H1 (cell line): Measurements from ENCODE around the gene FLT1. TPM values are rescaled to one million over a fixed set of nuclear protein-coding genes. Genes with fewer than 3 reads are reported as not detected.

ENCODE experiments used
- CTCF ChIA-PET: fragments of 300-600 bp; sonication (Branson Sonifier 250); formaldehyde crosslinking; loops from one replicate; lab custom pipeline; 2021; ENCODE audit not compliant: partially characterized antibody; lab: Charles Lee
- POLR2A ChIA-PET: fragments of 300-600 bp; sonication (Branson Sonifier 250); formaldehyde crosslinking; loops from one replicate; lab custom pipeline; 2021; ENCODE audit warnings: inconsistent platforms; ENCODE audit not compliant: partially characterized antibody; lab: Charles Lee
- DNase-seq, 2 experiments: peaks; one replicate each; pipeline versions ENCODE4 v3.0.0 to v3.0.0-alpha.2; 2010 to 2022; ENCODE audit warnings: low spot score in 2 of 2, low read depth in 1 of 2, mixed read lengths in 1 of 2
- FAIRE-seq: peaks from 2 replicates; lab custom pipeline; 2011; peaks lifted over from hg19 to GRCh38; lab: Jason Lieb, UNC
- H2AFZ ChIP-seq: 2 replicates; pipeline ENCODE4 v1.8.1; 2012; ENCODE audit warnings: low read length, inconsistent platforms
- H2AK5ac ChIP-seq: 2 replicates; pipeline ENCODE4 v1.6.1; 2013; ENCODE audit warnings: low read depth, low read length
- H2BK120ac ChIP-seq: replicated peaks from 2 replicates; pipeline ENCODE3; 2013; ENCODE audit warnings: low read depth, low read length, inconsistent platforms
- H2BK12ac ChIP-seq: 2 replicates; pipeline ENCODE4 v1.6.1; 2013; ENCODE audit warnings: low read depth, low read length
- H2BK15ac ChIP-seq: 2 replicates; pipeline ENCODE4 v1.6.1; 2013; ENCODE audit warnings: low read length
- H2BK20ac ChIP-seq: 2 replicates; pipeline ENCODE4 v1.6.1; 2013; ENCODE audit warnings: low read length
- H2BK5ac ChIP-seq: 2 replicates; pipeline ENCODE4 v1.6.1; 2013; ENCODE audit warnings: low read depth, low read length
- H3K14ac ChIP-seq: 2 replicates; pipeline ENCODE4 v1.6.1; 2013; ENCODE audit warnings: inconsistent platforms; ENCODE audit not compliant: insufficient read length
- H3K18ac ChIP-seq: 2 replicates; pipeline ENCODE4 v1.6.1; 2013; ENCODE audit warnings: low read length; ENCODE audit errors: extremely low read depth
- H3K23ac ChIP-seq: 2 replicates; pipeline ENCODE4 v1.6.1; 2013; ENCODE audit warnings: inconsistent platforms; ENCODE audit not compliant: insufficient read length
- H3K23me2 ChIP-seq: 2 replicates; pipeline ENCODE4 v1.6.1; 2013; ENCODE audit warnings: low read depth, low read length
- H3K27ac ChIP-seq: 2 replicates; pipeline ENCODE4 v1.6.1; 2011; ENCODE audit warnings: low read depth, low read length, inconsistent platforms
- H3K27me3 ChIP-seq, 4 experiments: replicated peaks in 1 of 4; 1 replicate in 1 of 4; 2 replicates in 3 of 4; pipeline versions ENCODE4 v1.6.1 to v1.8.1; 2011 to 2013; ENCODE audit warnings: low read length in 3 of 4, mild to moderate bottlenecking in 3 of 4, inconsistent platforms in 2 of 4, mixed read lengths in 2 of 4, moderate library complexity in 1 of 4; ENCODE audit not compliant: control insufficient read depth in 3 of 4, insufficient read depth in 3 of 4; ENCODE audit errors: extremely low read depth in 1 of 4
- H3K36me3 ChIP-seq, 4 experiments: 2 replicates each; pipeline versions ENCODE4 v1.6.1 to v1.8.1; 2011 to 2013; ENCODE audit warnings: mild to moderate bottlenecking in 4 of 4, low read length in 3 of 4, moderate library complexity in 2 of 4, control low read depth in 1 of 4, inconsistent platforms in 1 of 4; ENCODE audit not compliant: insufficient read depth in 4 of 4, control insufficient read depth in 2 of 4
- H3K4ac ChIP-seq: replicated peaks from 2 replicates; pipeline ENCODE3; 2013; ENCODE audit warnings: low read length, low read depth, mixed read lengths, inconsistent platforms; ENCODE audit not compliant: insufficient read length
- H3K4me1 ChIP-seq, 4 experiments: replicated peaks in 1 of 4; 1 replicate in 1 of 4; 2 replicates in 3 of 4; pipeline versions ENCODE4 v1.6.1 to v1.8.1; 2011 to 2013; ENCODE audit warnings: low read length in 3 of 4, inconsistent platforms in 2 of 4, mixed read lengths in 1 of 4; ENCODE audit not compliant: insufficient read depth in 4 of 4, control insufficient read depth in 3 of 4
- H3K4me2 ChIP-seq, 2 experiments: 2 replicates each; pipeline versions ENCODE4 v1.6.1 to v1.8.1; 2011 to 2013; ENCODE audit warnings: low read depth in 2 of 2, low read length in 2 of 2, control low read depth in 1 of 2, inconsistent platforms in 1 of 2, mild to moderate bottlenecking in 1 of 2; ENCODE audit not compliant: insufficient read depth in 1 of 2
- H3K4me3 ChIP-seq, 4 experiments: fragments of 200-600, 300-600 bp in 1 of 4; sonication (generic), shearing (Covaris generic), sonication (Bioruptor Twin) in 1 of 4; 2 replicates each; pipeline versions ENCODE4 v1.5.1 to v1.8.1; 2011 to 2016; ENCODE audit warnings: low read length in 4 of 4, low read depth in 3 of 4, control low read depth in 2 of 4, inconsistent platforms in 2 of 4, mild to moderate bottlenecking in 2 of 4, mixed read lengths in 1 of 4, moderate library complexity in 1 of 4; ENCODE audit not compliant: insufficient read depth in 2 of 4; ENCODE audit errors: extremely low read depth in 1 of 4
- H3K56ac ChIP-seq: replicated peaks from 2 replicates; pipeline ENCODE3; 2013; ENCODE audit warnings: low read depth, mild to moderate bottlenecking, mixed read lengths, low read length, inconsistent platforms; ENCODE audit not compliant: insufficient read length
- H3K79me1 ChIP-seq: 2 replicates; pipeline ENCODE4 v1.6.1; 2013; ENCODE audit warnings: low read depth, low read length, control low read depth
- H3K79me2 ChIP-seq, 2 experiments: 2 replicates each; pipeline versions ENCODE4 v1.6.1 to v1.8.1; 2012 to 2013; ENCODE audit warnings: low read length in 2 of 2, mild to moderate bottlenecking in 2 of 2, inconsistent platforms in 1 of 2; ENCODE audit not compliant: insufficient read depth in 2 of 2, control insufficient read depth in 1 of 2
- H3K9ac ChIP-seq, 4 experiments: replicated peaks in 1 of 4; 1 replicate in 1 of 4; 2 replicates in 3 of 4; pipeline versions ENCODE4 v1.6.1 to v1.8.1; 2011 to 2013; ENCODE audit warnings: low read depth in 3 of 4, low read length in 3 of 4, control low read depth in 2 of 4, mild to moderate bottlenecking in 2 of 4, moderate library complexity in 2 of 4, inconsistent platforms in 1 of 4; ENCODE audit errors: extremely low read depth in 1 of 4
- H3K9me3 ChIP-seq, 2 experiments: 2 replicates each; pipeline versions ENCODE4 v1.6.1 to v1.8.1; 2012 to 2013; ENCODE audit warnings: mild to moderate bottlenecking in 2 of 2, moderate library complexity in 2 of 2, control low read depth in 1 of 2, inconsistent platforms in 1 of 2, low read depth in 1 of 2, low read length in 1 of 2, mixed read lengths in 1 of 2; ENCODE audit not compliant: insufficient read depth in 2 of 2
- H4K20me1 ChIP-seq, 2 experiments: replicated peaks in 1 of 2; 2 replicates each; pipeline versions ENCODE3 to v1.8.1; 2011 to 2013; ENCODE audit warnings: inconsistent platforms in 2 of 2, low read length in 2 of 2, mild to moderate bottlenecking in 1 of 2; ENCODE audit not compliant: insufficient read depth in 2 of 2, control insufficient read depth in 1 of 2
- H4K5ac ChIP-seq: 2 replicates; pipeline ENCODE4 v1.6.1; 2013; ENCODE audit warnings: low read length, low read depth, mixed read lengths, inconsistent platforms; ENCODE audit not compliant: insufficient read length
- H4K8ac ChIP-seq: 2 replicates; pipeline ENCODE4 v1.8.0; 2013; ENCODE audit warnings: mild to moderate bottlenecking, moderate library complexity, low read length, inconsistent platforms; ENCODE audit not compliant: insufficient read depth; ENCODE audit errors: extremely low read depth
- H4K91ac ChIP-seq: replicated peaks from 2 replicates; pipeline ENCODE3; 2013; ENCODE audit warnings: low read length, mixed read lengths, inconsistent platforms; ENCODE audit not compliant: insufficient read length
- JUND ChIP-seq: IDR thresholded peaks from 2 replicates; pipeline ENCODE4 v1.6.1; 2011; ENCODE audit warnings: mild to moderate bottlenecking, improper control_type of control experiment, low read length
- KDM1A ChIP-seq: fragments of 200-600, 300-600 bp; sonication (generic); IDR thresholded peaks from 2 replicates; pipeline ENCODE4 v1.7.1; 2016; ENCODE audit warnings: mild to moderate bottlenecking, low read length, borderline replicate concordance
- KDM5A ChIP-seq: fragments of 200-600 bp; IDR thresholded peaks from 2 replicates; pipeline ENCODE4 v1.7.1; 2012; ENCODE audit warnings: mild to moderate bottlenecking, low read length, inconsistent platforms, mixed read lengths
- RAD21 ChIP-seq, 2 experiments: IDR thresholded peaks in 1 of 2; conservative IDR thresholded peaks in 1 of 2; 2 replicates each; pipeline ENCODE4 v1.6.1; 2011; ENCODE audit warnings: low read depth in 2 of 2, low read length in 2 of 2, improper control_type of control experiment in 1 of 2, inconsistent platforms in 1 of 2, mild to moderate bottlenecking in 1 of 2, moderate library complexity in 1 of 2
- SP2 ChIP-seq: IDR thresholded peaks from 2 replicates; pipeline ENCODE4 v1.6.1; 2012; ENCODE audit warnings: mild to moderate bottlenecking, low read length, inconsistent platforms
- SRF ChIP-seq: IDR thresholded peaks from 2 replicates; pipeline ENCODE4 v1.6.1; 2011; ENCODE audit warnings: mild to moderate bottlenecking, low read depth, low read length, moderate library complexity
- TEAD4 ChIP-seq: IDR thresholded peaks from 2 replicates; pipeline ENCODE4 v1.6.1; 2012; ENCODE audit warnings: low read depth, low read length, inconsistent platforms, mixed read lengths
- WGBS, 2 experiments: shearing (Covaris generic) in 1 of 2; methylation state at CpG; one replicate each; pipeline versions ENCODE4 v1.1.6 to v1.1.7; 2013 to 2015; ENCODE audit warnings: low lambda C conversion rate in 2 of 2, mixed read lengths in 2 of 2, inconsistent platforms in 1 of 2, low coverage in 1 of 2, missing lambda C conversion rate in 1 of 2; ENCODE audit not compliant: insufficient replicate concordance in 2 of 2, insufficient coverage in 1 of 2, insufficient read length in 1 of 2; ENCODE audit errors: extremely low coverage in 1 of 2, missing lambda C conversion rate in 1 of 2; 5-methylcytosine and 5-hydroxymethylcytosine counted together
- polyA plus RNA-seq, 7 experiments: library from polyadenylated mRNA; depleted of rRNA in 3 of 7; stranded (reverse) in 5 of 7; unstranded in 2 of 7; fragments of >200 nt in 5 of 7; fragments of 200-250 nt in 2 of 7; gene quantifications; 1 replicate in 5 of 7; 2 replicates in 1 of 7; 4 replicates in 1 of 7; pipeline versions ENCODE4 v1.2.1 to v1.2.3, GENCODE V29; 2011 to 2013; ENCODE audit warnings: missing spikeins in 2 of 7, mixed read lengths in 2 of 7
- total RNA-seq: library from RNA; stranded (reverse); fragmentation: NEBNext Ultra II Directional; extraction: Animal tissue kit (Norgen Biotek cat#: 25700); gene quantifications from 2 replicates; pipeline ENCODE4 v1.2.1, GENCODE V29; 2021
- TF ChIP-seq, protein P1 (sequence below): IDR thresholded peaks from 2 replicates; pipeline ENCODE4 v1.6.1; 2012; ENCODE audit warnings: low read length, inconsistent platforms
- TF ChIP-seq, protein P2 (sequence below): IDR thresholded peaks from 2 replicates; pipeline ENCODE4 v1.6.1; 2012; ENCODE audit warnings: inconsistent platforms
- TF ChIP-seq, protein P3 (sequence below), 3 experiments: IDR thresholded peaks; 1 replicate in 2 of 3; 2 replicates in 1 of 3; pipeline versions ENCODE4 v1.5.1 to v1.6.1; 2011; ENCODE audit warnings: low read length in 3 of 3, mild to moderate bottlenecking in 3 of 3, inconsistent platforms in 2 of 3, low read depth in 1 of 3, moderate library complexity in 1 of 3; ENCODE audit not compliant: insufficient read depth in 1 of 3; ENCODE audit errors: control extremely low read depth in 1 of 3

The FLT1 gene
- total and polyA plus RNA-seq, 2 of the 8 experiments (the other 6 are each of a cell fraction or from before 2014, with no cell fraction given), result 19.7 to 90.2 TPM

DNA sequence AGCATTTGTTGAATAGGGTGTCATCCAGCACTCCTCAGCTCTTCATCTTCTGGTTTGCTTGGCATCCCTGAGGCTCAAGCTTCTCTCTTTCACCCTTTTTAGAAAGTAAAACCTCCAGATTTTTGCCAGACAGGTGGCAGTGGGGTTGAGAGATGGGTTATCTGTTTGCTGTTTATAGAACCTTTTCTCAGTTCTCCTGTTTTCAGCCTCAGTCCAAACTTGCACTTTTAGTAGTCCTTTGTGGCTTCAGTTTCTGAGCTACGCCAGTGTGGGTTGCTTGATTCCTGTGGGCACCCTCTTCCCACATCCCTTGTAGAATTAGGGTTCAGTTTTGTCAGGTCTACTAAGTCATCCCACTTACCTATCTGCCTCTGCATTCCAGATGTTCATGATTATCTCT lies 208.7 kb downstream of the FLT1 start:
- FAIRE-seq, result no peak
- TF ChIP-seq RAD21 (IDR thresholded peaks at IDR 0.05 in 1 of 2, conservative IDR thresholded peaks at IDR 0.05 in 1 of 2; ENCODE audit: low read depth in 2 of 2, low read length in 2 of 2) (no peak), JUND (no peak), KDM1A (no peak), SP2 (no peak), KDM5A (no peak), SRF (no peak), TEAD4 (no peak)
- TF ChIP-seq, protein P1, sequence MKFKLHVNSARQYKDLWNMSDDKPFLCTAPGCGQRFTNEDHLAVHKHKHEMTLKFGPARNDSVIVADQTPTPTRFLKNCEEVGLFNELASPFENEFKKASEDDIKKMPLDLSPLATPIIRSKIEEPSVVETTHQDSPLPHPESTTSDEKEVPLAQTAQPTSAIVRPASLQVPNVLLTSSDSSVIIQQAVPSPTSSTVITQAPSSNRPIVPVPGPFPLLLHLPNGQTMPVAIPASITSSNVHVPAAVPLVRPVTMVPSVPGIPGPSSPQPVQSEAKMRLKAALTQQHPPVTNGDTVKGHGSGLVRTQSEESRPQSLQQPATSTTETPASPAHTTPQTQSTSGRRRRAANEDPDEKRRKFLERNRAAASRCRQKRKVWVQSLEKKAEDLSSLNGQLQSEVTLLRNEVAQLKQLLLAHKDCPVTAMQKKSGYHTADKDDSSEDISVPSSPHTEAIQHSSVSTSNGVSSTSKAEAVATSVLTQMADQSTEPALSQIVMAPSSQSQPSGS, result no peak
- TF ChIP-seq, protein P2, sequence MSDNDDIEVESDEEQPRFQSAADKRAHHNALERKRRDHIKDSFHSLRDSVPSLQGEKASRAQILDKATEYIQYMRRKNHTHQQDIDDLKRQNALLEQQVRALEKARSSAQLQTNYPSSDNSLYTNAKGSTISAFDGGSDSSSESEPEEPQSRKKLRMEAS, result no peak
- TF ChIP-seq, protein P3, sequence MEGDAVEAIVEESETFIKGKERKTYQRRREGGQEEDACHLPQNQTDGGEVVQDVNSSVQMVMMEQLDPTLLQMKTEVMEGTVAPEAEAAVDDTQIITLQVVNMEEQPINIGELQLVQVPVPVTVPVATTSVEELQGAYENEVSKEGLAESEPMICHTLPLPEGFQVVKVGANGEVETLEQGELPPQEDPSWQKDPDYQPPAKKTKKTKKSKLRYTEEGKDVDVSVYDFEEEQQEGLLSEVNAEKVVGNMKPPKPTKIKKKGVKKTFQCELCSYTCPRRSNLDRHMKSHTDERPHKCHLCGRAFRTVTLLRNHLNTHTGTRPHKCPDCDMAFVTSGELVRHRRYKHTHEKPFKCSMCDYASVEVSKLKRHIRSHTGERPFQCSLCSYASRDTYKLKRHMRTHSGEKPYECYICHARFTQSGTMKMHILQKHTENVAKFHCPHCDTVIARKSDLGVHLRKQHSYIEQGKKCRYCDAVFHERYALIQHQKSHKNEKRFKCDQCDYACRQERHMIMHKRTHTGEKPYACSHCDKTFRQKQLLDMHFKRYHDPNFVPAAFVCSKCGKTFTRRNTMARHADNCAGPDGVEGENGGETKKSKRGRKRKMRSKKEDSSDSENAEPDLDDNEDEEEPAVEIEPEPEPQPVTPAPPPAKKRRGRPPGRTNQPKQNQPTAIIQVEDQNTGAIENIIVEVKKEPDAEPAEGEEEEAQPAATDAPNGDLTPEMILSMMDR (IDR thresholded peaks at IDR 0.05; ENCODE audit: control extremely low read depth in 1 of 3, insufficient read depth in 1 of 3, low read depth in 1 of 3, low read length in 3 of 3), result no peak

More for the DNA sequence above, 208.7 kb downstream of the FLT1 start:
- H3K27me3 ChIP-seq, result no peaks in the 10 kb centered on the region
- H3K79me1 ChIP-seq, result no peaks in the 10 kb centered on the region
- H3K14ac ChIP-seq, result no peak overlapping the region
- no peak overlapping the region for H2AK5ac ChIP-seq
- H2BK15ac ChIP-seq, result no peak overlapping the region
- POLR2A ChIA-PET, result no interaction called here
- no peak for DNase-seq
- H3K79me2 ChIP-seq, result no peaks in the 10 kb centered on the region
- CTCF ChIA-PET, result no interaction called here
- H3K9ac ChIP-seq, result no peak overlapping the region
- H2AFZ ChIP-seq, result no peak overlapping the region
- no peaks in the 10 kb centered on the region; the same call in 1 of the 2 replicates for H3K23me2 ChIP-seq
- no peak overlapping the region for H4K8ac ChIP-seq
- H2BK5ac ChIP-seq, result no peak overlapping the region
- H3K4me1 ChIP-seq, result no peaks in the 10 kb centered on the region
- no peak overlapping the region for H4K91ac ChIP-seq
- no peak overlapping the region for H3K4ac ChIP-seq
- H3K23ac ChIP-seq, result no peak overlapping the region
- H2BK120ac ChIP-seq, result no peak overlapping the region
- no peaks in the 10 kb centered on the region for H4K20me1 ChIP-seq
- H3K18ac ChIP-seq, result no peak overlapping the region
- H3K4me2 ChIP-seq, result no peak overlapping the region
- no peak overlapping the region for H3K27ac ChIP-seq
- peaks cover 2 to 35% (median 6%) of the 10 kb centered on the region in 4 experiments; a peak in 6 of 8 replicates for H3K36me3 ChIP-seq
- no peak overlapping the region for H4K5ac ChIP-seq
- WGBS, 2 experiments, result 86% methylated on average over 1 of the region's 1 CpG; no CpG with 5 or more reads in 1 of the 2 experiments
- H2BK20ac ChIP-seq, result no peak overlapping the region
- H3K4me3 ChIP-seq, result no peak overlapping the region
- H3K56ac ChIP-seq, result no peak overlapping the region
- H3K9me3 ChIP-seq, result no peaks in the 10 kb centered on the region
- H2BK12ac ChIP-seq, result no peak overlapping the region
